GM10248 (cell line): Measurements from ENCODE around the gene TRIM38.
"Not testable (repeated sequence)": the region's sequence is repeated elsewhere in the genome, so short reads cannot be mapped to it uniquely, and the experiment has no call there.

Experiments
- CTCF ChIA-PET: fragments of 300-600 bp; sonication (Branson Sonifier 250); formaldehyde crosslinking; extraction: SDS; loops from one replicate; lab custom pipeline; 2021; ENCODE audit warnings: antibody characterized with exemption; lab: Yijun Ruan, JAX
- POLR2A ChIA-PET: fragments of 350-650 bp; sonication (Branson Sonifier 250); formaldehyde crosslinking; extraction: SDS; loops from one replicate; lab custom pipeline; 2020; ENCODE audit warnings: antibody characterized with exemption; lab: Yijun Ruan, JAX
- DNase-seq: peaks from one replicate; pipeline ENCODE4 v3.0.0; 2012; ENCODE audit errors: extremely low spot score
- TF ChIP-seq, protein P1 (sequence below): IDR thresholded peaks from 2 replicates; pipeline ENCODE4 v1.5.1; 2012; ENCODE audit warnings: mild to moderate bottlenecking, low read depth; ENCODE audit errors: extremely low read depth, missing control alignments, control extremely low read depth

The TRIM38 gene

DNA sequence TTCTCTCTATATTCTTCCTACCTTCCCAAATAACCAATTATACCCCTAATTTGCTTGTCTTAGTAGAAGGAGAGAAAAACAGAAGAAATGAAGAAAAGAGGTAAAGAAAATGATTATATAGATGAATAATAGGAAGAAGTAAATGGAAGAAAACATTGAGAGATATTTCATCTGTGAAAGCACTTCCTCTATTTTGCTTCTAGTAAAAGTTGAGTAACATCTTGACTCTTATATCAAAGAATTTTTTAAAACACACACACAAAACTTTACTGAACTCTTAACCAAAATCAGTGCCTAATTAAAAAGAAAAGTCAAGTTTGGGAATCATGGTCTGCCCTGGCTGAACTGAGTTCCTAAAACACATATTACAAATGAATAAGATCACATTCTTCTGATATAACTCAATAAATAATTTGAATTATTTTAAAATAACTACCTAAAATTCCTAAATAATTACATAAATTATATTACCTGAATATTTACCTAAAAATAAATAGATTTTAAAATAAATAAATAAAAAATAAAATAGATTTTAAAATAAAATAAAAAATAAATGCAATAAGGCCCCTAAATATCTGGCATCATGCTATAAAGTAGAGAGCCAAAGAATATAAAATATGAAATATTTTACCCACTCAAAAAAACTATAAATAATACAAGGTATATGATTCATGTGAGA, 40.9 kb upstream of the TRIM38 start:
- ChIA-PET CTCF (interaction anchor here (1.3 kb wide), 2 partner anchors 83 to 202 kb away, joined by 3 to 4 read pairs; no protein-coding TSS in a partner anchor), POLR2A (no interaction called here)
- DNase-seq: no peak
- TF ChIP-seq, protein P1, sequence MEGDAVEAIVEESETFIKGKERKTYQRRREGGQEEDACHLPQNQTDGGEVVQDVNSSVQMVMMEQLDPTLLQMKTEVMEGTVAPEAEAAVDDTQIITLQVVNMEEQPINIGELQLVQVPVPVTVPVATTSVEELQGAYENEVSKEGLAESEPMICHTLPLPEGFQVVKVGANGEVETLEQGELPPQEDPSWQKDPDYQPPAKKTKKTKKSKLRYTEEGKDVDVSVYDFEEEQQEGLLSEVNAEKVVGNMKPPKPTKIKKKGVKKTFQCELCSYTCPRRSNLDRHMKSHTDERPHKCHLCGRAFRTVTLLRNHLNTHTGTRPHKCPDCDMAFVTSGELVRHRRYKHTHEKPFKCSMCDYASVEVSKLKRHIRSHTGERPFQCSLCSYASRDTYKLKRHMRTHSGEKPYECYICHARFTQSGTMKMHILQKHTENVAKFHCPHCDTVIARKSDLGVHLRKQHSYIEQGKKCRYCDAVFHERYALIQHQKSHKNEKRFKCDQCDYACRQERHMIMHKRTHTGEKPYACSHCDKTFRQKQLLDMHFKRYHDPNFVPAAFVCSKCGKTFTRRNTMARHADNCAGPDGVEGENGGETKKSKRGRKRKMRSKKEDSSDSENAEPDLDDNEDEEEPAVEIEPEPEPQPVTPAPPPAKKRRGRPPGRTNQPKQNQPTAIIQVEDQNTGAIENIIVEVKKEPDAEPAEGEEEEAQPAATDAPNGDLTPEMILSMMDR: no peak

DNA sequence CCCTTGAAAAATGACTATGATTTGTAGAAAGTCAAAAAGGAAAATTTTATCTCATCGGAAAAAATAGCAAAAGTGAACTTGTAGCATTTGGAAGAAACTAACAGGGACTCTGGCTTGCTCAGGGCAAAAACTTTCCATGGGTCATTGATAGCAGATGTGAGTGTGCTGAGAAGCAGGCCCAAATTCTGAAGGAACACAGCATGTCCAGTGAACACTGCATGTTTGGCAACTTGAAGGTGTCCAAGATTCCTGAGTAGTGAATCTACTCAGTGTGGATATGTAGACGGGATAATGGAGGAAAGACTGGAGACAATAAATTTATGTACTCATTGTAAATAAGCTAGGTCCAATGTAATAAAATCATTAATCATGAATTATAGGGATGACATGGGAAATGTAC, 40.3 kb upstream of the TRIM38 start:
- TF ChIP-seq, protein P1: no peak

DNA sequence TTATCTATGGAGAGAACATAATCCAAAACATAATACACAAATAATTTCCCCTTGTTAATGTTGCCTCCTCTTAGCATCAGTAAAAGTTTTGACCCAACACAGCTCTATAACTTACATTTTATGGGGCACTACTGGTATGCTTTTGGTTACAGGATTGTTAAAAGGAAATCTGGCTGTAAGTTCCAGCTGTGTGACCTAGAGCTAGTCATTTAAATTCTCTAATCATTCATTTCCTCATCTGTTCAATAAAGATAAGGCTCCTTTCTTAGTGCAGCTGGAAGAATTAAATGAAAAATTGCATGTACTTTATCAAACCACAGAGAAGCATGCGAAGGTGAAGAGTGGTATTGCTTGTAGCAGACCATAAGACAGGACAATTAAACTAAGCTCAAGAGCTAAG, 36.7 kb upstream of the TRIM38 start:
- no peak for DNase-seq
- CTCF ChIA-PET: interaction anchor here (1.2 to 1.9 kb wide), 4 partner anchors 9 to 139 kb away, joined by 3 to 6 read pairs (median 4); no protein-coding TSS in a partner anchor
- TF ChIP-seq, protein P1: no peak
- POLR2A ChIA-PET: interaction anchor here (0.7 kb wide), 1 partner anchor 1967 kb away, joined by 3 read pairs; a partner anchor contains a TSS

More for the DNA sequence above, 40.3 kb upstream of the TRIM38 start:
- DNase-seq: no peak
- ChIA-PET CTCF (no interaction called here), POLR2A (no interaction called here)

DNA sequence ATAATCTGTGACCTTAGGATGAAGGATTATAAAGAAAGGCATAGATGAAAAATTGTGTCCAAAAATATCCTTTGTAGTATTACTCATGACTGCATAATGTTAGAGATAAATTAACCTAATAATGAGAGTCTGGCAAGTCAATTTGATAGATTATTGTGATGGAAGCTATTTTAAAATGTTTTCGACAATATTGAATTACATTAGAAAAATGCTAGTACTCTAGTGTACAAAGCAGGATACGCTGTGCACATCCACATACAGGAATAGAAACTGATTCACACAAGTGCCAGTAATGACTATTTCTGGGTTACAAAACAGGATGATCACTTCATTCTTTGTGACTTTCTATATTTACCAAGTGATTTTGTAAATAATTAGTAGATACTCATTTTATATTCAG, 35.4 kb upstream of the TRIM38 start:
- ChIA-PET CTCF (interaction anchor here (1.0 to 1.9 kb wide), 4 partner anchors 10 to 44 kb away, joined by 3 to 6 read pairs (median 3); no protein-coding TSS in a partner anchor), POLR2A (no interaction called here)
- DNase-seq: no peak
- TF ChIP-seq, protein P1: no peak

DNA sequence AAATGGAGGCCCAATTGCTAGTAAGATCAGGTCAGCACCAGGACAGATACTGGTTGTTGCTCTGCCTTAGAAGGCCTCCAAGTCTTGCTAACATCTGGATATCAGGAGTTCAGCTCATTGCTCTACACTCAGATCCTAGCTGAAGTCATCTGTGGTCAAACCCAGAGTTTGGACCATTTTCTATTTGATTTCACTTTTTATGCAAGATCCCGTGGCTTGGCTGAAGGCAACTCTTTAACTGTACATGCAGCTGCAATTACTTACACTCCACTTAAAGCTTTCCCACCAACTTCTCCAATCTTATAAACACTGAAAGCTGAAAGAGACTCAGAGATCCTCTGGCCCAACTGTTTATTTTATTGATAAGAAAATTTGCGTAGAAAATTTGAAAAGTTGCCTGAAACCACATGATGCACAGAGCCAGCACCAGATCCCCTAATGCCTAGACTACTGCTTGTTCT, 34.8 kb upstream of the TRIM38 start:
- no peak for DNase-seq
- CTCF ChIA-PET: interaction anchor here (1.0 kb wide), 3 partner anchors 8 to 14 kb away, joined by 3 to 5 read pairs (median 3); no protein-coding TSS in a partner anchor
- POLR2A ChIA-PET: interaction anchor here (0.6 kb wide), 1 partner anchor 94 kb away, joined by 3 read pairs; no protein-coding TSS in a partner anchor
- TF ChIP-seq, protein P1: no peak

DNA sequence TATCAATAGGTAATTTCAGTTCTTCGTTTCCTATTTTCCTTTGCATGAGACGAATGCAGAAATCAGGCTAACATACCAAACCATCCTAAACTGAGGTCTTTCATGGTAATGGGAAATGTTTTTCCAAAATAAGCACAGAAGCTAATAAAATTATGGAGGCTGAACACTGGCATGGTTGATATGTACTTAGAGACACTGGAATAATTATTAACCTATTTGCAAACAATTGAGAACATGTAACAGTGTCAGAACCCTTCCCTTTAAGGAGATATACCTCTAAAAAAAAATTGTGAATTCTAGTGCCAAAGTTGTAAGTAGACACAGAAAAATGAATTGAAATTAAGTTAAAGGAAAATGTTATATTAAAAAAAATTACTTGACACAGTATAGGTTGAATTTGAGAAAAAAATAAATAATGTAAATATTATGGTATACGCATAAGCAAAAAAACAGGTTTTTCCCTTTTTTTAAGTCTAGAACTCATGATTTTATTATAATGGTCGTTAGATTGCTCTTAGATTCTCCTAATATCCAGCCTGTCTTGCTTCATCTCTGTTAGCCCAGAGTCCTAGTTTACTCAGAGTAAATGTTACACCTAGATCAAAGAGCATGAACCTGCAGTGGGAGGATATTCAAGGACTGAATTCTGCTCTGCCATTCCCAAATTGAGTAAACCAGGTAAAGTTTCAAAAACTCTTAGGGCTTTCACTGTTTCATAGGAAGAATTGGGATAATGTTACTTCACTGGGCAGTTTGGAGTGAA, 33.9 kb upstream of the TRIM38 start:
- TF ChIP-seq, protein P1: no peak
- POLR2A ChIA-PET: no interaction called here
- no peak for DNase-seq
- CTCF ChIA-PET: interaction anchor here (1.0 kb wide), 1 partner anchor 9 kb away, joined by 5 read pairs; no protein-coding TSS in a partner anchor

DNA sequence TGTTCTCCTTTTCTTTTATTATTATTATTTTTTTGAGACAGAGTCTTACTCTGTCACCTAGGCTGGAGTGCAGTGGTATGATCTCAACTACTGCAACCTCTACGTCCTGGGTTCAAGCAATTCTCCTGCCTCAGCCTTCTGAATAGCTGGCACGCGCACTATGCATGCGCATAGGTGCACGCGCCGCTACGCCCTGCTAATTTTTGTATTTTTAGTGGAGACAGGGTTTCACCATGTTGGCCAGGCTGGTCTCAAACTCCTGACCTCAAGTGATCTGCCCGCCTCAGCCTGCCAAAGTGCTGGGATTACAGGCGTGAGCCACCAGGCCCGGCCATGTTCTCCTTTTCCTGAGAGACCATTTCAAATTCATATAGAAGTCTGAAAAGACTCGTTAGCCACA, 32.8 kb upstream of the TRIM38 start:
- CTCF ChIA-PET, POLR2A ChIA-PET, DNase-seq: not testable (repeated sequence)
